ENCODE results near the gene MACC1. TPM values are rescaled to one million over a fixed set of nuclear protein-coding genes. Genes with fewer than 3 reads are reported as not detected.

The MACC1 gene
- polyA plus RNA-seq, 1 of the 3 experiments (the other 2 are of a cell fraction): not detected

GRCh38 chr7:20152511-20152910, 64.7 kb downstream of the MACC1 start (continued):
- TF ChIP-seq, protein P1, sequence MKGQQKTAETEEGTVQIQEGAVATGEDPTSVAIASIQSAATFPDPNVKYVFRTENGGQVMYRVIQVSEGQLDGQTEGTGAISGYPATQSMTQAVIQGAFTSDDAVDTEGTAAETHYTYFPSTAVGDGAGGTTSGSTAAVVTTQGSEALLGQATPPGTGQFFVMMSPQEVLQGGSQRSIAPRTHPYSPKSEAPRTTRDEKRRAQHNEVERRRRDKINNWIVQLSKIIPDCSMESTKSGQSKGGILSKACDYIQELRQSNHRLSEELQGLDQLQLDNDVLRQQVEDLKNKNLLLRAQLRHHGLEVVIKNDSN (IDR thresholded peaks at IDR 0.05; ENCODE audit: borderline replicate concordance, low read depth): no peak
- no peak for TF ChIP-seq IRF3 (IDR thresholded peaks at IDR 0.05; ENCODE audit: low read depth, low read length)
- TF ChIP-seq NRF1 (IDR thresholded peaks at IDR 0.05; ENCODE audit: low read depth, low read length): no peak
- TF ChIP-seq TCF12 (IDR thresholded peaks at IDR 0.05): no peak
- no peak for TF ChIP-seq ELF1 (IDR thresholded peaks at IDR 0.05)

- WGBS (ENCODE audit: low lambda C conversion rate): 54% methylated on average over 4 of the region's 4 CpGs
- H3K9me3 ChIP-seq: no peaks in the 10 kb centered on the region
- no peaks in the 10 kb centered on the region for H3K79me2 ChIP-seq (ENCODE audit: insufficient read depth)
- H3K4me1 ChIP-seq (ENCODE audit: control insufficient read depth in 1 of 2, insufficient read depth in 2 of 2, low read depth in 1 of 2, low read length in 1 of 2): peaks cover 0 to 5% of the 10 kb centered on the region in 2 experiments; a peak in 2 of 4 replicates
- H3K9me2 ChIP-seq: no peaks in the 10 kb centered on the region
- no peaks in the 10 kb centered on the region for H3K27me3 ChIP-seq (ENCODE audit: insufficient read depth)
- no peak overlapping the region for H3K4me3 ChIP-seq (ENCODE audit: low read depth in 2 of 2, low read length in 1 of 2)
- no peaks in the 10 kb centered on the region for H3K36me3 ChIP-seq (replicated peaks in 1 of 2; ENCODE audit: control insufficient read depth in 1 of 2, insufficient read depth in 2 of 2, low read length in 1 of 2)
- POLR2A ChIA-PET: no interaction called here
- H3K9ac ChIP-seq: no peak overlapping the region
- H4K20me1 ChIP-seq (ENCODE audit: insufficient read depth): no peaks in the 10 kb centered on the region
- TF ChIP-seq USF2 (IDR thresholded peaks at IDR 0.05; ENCODE audit: borderline replicate concordance, low read depth, low read length): no peak
- no peak for TF ChIP-seq NRF1 (IDR thresholded peaks at IDR 0.05; ENCODE audit: low read depth, low read length)
- no peak for TF ChIP-seq NFIC (IDR thresholded peaks at IDR 0.05; ENCODE audit: borderline replicate concordance)
- no peak for TF ChIP-seq MXI1 (IDR thresholded peaks at IDR 0.05; ENCODE audit: low read depth, low read length)
- no peak for TF ChIP-seq RXRA (IDR thresholded peaks at IDR 0.05; ENCODE audit: borderline replicate concordance, low read depth)
- TF ChIP-seq SIN3A (IDR thresholded peaks at IDR 0.05; ENCODE audit: borderline replicate concordance, low read depth, low read length): no peak
- no peak for TF ChIP-seq GATA2 (CRISPR knock-in tag; IDR thresholded peaks at IDR 0.05)
- no peak for TF ChIP-seq FOSL2 (IDR thresholded peaks at IDR 0.05; ENCODE audit: borderline replicate concordance, low read depth)
- H3F3A ChIP-seq (replicated peaks; ENCODE audit: insufficient read depth): no peaks in the 10 kb centered on the region
- H2AFZ ChIP-seq (ENCODE audit: low read depth): no peak overlapping the region
- no peak for DNase-seq
- H3K4me2 ChIP-seq: no peak overlapping the region
- H3K27ac ChIP-seq (ENCODE audit: low read depth in 2 of 2, low read length in 1 of 2): no peak overlapping the region
- CTCF ChIA-PET: interaction anchor here (1.1 to 1.6 kb wide), 2 partner anchors 9 to 21 kb away, joined by 3 to 9 read pairs; no protein-coding TSS in a partner anchor
These were observed 65.3 kb downstream of the MACC1 start for GRCh38 chr7:20151708-20152456.

DNA sequence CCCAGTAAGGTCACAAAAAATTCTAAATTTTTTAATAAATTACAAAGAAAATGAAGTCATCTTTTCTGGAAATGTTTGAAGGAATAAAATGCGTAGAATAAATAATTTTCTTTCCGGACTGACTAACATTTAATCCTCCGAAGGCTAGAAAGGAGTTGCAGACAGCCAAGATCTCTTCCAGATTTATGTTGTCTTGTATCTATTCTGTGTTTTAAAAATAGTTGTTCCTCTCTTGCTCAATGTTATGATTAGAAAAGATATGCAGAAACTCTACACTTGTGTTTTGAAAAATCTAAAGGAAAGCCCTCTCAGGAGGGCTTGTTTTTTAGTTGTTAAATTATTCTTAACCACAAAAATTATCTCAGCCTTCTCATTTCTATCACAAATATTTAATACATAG, 70.7 kb downstream of the MACC1 start:
- H3F3A ChIP-seq (replicated peaks; ENCODE audit: insufficient read depth): no peaks in the 10 kb centered on the region
- H3K9ac ChIP-seq: no peak overlapping the region
- no peaks in the 10 kb centered on the region for H3K36me3 ChIP-seq (replicated peaks in 1 of 2; ENCODE audit: control insufficient read depth in 1 of 2, insufficient read depth in 2 of 2, low read length in 1 of 2)
- ChIA-PET CTCF (interaction anchor here (2.1 kb wide), 1 partner anchor 12 kb away, joined by 8 read pairs; no protein-coding TSS in a partner anchor), POLR2A (no interaction called here)
- WGBS (ENCODE audit: low lambda C conversion rate): 80% methylated on average over 3 of the region's 3 CpGs
- no peak overlapping the region for H3K4me2 ChIP-seq
- no peaks in the 10 kb centered on the region for H4K20me1 ChIP-seq (ENCODE audit: insufficient read depth)
- H3K27ac ChIP-seq (ENCODE audit: low read depth in 2 of 2, low read length in 1 of 2): no peak overlapping the region
- no peaks in the 10 kb centered on the region for H3K27me3 ChIP-seq (ENCODE audit: insufficient read depth)
- DNase-seq: no peak
- H3K9me2 ChIP-seq: no peaks in the 10 kb centered on the region
- no peaks in the 10 kb centered on the region for H3K9me3 ChIP-seq
- H3K4me1 ChIP-seq (ENCODE audit: control insufficient read depth in 1 of 2, insufficient read depth in 2 of 2, low read depth in 1 of 2, low read length in 1 of 2): no peaks in the 10 kb centered on the region
- H3K4me3 ChIP-seq (ENCODE audit: low read depth in 2 of 2, low read length in 1 of 2): no peak overlapping the region
- H2AFZ ChIP-seq (ENCODE audit: low read depth): no peak overlapping the region
- H3K79me2 ChIP-seq (ENCODE audit: insufficient read depth): no peaks in the 10 kb centered on the region
- TF ChIP-seq RXRA (IDR thresholded peaks at IDR 0.05; ENCODE audit: borderline replicate concordance, low read depth) (no peak), ELF1 (IDR thresholded peaks at IDR 0.05) (no peak), FOXJ3 (CRISPR knock-in tag; IDR thresholded peaks at IDR 0.05) (no peak), RFX5 (IDR thresholded peaks at IDR 0.05; ENCODE audit: low read length) (no peak), EP300 (IDR thresholded peaks at IDR 0.05; ENCODE audit: borderline replicate concordance in 1 of 2, low read depth in 1 of 2, low read length in 1 of 2) (no peak), TEAD4 (IDR thresholded peaks at IDR 0.05; ENCODE audit: borderline replicate concordance, insufficient read depth) (no peak), RCOR1 (IDR thresholded peaks at IDR 0.05; ENCODE audit: low read length) (no peak), SMC3 (IDR thresholded peaks at IDR 0.05; ENCODE audit: low read depth, low read length) (no peak), MXI1 (IDR thresholded peaks at IDR 0.05; ENCODE audit: low read depth, low read length) (no peak)
